Measurements from ENCODE around the gene RMI1.

DNA sequence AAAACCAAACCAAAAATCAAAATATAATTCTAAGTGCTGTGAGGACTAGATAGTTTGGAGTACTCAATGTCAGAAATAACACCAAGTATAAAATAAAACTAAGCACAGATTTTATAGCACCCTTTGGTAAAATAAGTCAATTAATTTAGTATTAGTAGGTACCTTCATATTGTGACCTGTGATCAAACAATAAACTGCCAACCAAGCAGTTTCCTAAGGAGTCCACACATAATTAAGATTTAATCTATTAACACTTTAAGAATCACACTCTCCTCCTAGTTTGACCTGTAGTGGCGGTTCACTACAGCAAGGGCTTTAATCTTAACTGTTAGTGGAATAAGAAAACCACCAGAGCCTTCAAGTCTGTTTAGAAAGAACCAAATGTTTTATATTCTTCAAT lies 3.4 kb upstream of the RMI1 start:
- TF ChIP-seq CTCF (IDR thresholded peaks at IDR 0.05) (no peak), POLR2A (IDR thresholded peaks at IDR 0.05) (no peak)

Data from heart left ventricle (tissue), 13 donors.